Effector memory CD4-positive, alpha-beta T cell (primary cell): Measurements from ENCODE around the gene FAM9C.
A peak's percentile ranks its signal among the peaks of the same experiment; 100 is the strongest.

Source experiments
- DNase-seq, 3 donors: peaks; one replicate each; pipeline ENCODE4 v3.0.0-alpha.2; 2020
- H3K27ac ChIP-seq: 2 replicates; pipeline ENCODE4 v1.7.0; 2013; ENCODE audit warnings: mild to moderate bottlenecking, low read length, moderate library complexity; ENCODE audit not compliant: insufficient read depth, poor library complexity, severe bottlenecking
- H3K27me3 ChIP-seq: replicated peaks from 2 replicates; pipeline ENCODE4 v1.7.0; 2013; ENCODE audit warnings: mild to moderate bottlenecking, low read length; ENCODE audit not compliant: insufficient read depth, control insufficient read depth, poor library complexity, severe bottlenecking
- H3K36me3 ChIP-seq: 2 replicates; pipeline ENCODE4 v1.7.0; 2013; ENCODE audit warnings: mild to moderate bottlenecking, low read length, moderate library complexity; ENCODE audit not compliant: control insufficient read depth, insufficient read depth
- H3K4me1 ChIP-seq: 2 replicates; pipeline ENCODE4 v1.7.0; 2013; ENCODE audit warnings: low read length, mild to moderate bottlenecking; ENCODE audit not compliant: control insufficient read depth, insufficient read depth, poor library complexity, severe bottlenecking
- H3K4me3 ChIP-seq: 2 replicates; pipeline ENCODE4 v1.7.0; 2013; ENCODE audit warnings: low read length, low read depth, mild to moderate bottlenecking; ENCODE audit not compliant: insufficient read depth, poor library complexity, severe bottlenecking
- H3K9me3 ChIP-seq: 2 replicates; pipeline ENCODE4 v1.7.0; 2013; ENCODE audit warnings: mild to moderate bottlenecking, low read length, moderate library complexity; ENCODE audit not compliant: control insufficient read depth

FAM9C gene

DNA sequence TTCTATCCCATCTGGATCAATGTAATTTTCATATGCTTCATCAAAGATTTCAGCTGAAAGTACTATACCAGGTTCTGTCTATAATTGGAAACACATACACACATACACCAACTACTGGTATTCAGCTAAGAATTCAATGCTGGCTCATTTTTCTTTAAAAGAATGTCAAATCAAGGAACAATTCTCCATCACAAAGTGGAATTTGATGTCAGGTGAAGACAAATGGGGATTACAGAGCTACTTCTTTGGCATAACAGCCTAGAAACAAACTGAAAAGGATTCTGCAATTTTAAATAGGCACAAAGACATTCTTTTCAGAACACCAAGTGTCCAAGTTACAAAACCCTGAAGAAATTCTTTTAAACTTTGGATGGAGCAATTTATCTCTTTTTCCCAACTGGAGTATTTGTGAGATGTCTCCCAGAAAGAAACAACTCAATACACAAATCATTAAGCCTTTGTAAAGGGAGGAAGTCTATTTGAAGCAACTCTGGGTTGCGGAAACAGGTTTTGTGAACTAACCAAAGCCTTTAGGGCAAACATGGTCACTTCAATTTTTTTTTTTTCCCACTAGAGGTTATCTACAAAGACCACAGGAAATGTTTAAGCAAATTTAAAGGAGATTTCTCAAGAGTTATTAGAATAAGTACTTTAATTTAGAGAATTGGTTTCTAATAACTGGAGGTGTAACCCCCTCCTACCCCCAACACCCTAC lies 1.9 kb upstream of the FAM9C start:
- H3K4me1 ChIP-seq, result peaks cover 29% of the 10 kb centered on the region
- no peaks in the 10 kb centered on the region for H3K36me3 ChIP-seq
- no peak overlapping the region for H3K27ac ChIP-seq
- no peak overlapping the region for H3K4me3 ChIP-seq
- no peak for DNase-seq
- H3K9me3 ChIP-seq, result no peaks in the 10 kb centered on the region
- H3K27me3 ChIP-seq, result no peaks in the 10 kb centered on the region

- peaks cover 12% of the 10 kb centered on the region for H3K4me1 ChIP-seq
- no peaks in the 10 kb centered on the region for H3K36me3 ChIP-seq
- no peak overlapping the region for H3K4me3 ChIP-seq
- H3K27me3 ChIP-seq, result no peaks in the 10 kb centered on the region
- H3K9me3 ChIP-seq, result no peaks in the 10 kb centered on the region
- H3K27ac ChIP-seq, result no peak overlapping the region
- DNase-seq, result no peak
Observed at GRCh38 chrX:13043938-13044337, 482 bp downstream of the FAM9C start.

DNA sequence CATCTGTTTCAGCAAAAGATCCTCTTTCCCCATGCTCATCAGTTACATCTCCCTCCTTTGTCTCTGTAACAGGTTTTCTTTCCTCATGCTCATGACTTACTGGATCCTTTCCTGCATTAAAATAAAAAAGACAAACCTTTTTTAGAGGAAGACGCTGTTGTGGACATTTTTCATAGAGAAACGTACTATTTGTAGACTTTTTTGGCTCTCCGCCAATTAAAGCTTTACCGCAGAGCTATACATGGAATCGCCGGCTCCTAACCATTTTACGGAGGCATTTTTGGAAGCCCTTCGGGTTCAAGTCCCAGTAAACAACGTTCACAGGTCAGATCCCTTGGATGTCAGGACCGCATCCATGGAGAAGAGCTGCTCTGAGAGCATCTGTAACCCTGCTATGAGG lies 1.3 kb downstream of the FAM9C start:
- H3K4me3 ChIP-seq, result no peak overlapping the region
- no peak overlapping the region for H3K27ac ChIP-seq
- H3K9me3 ChIP-seq, result no peaks in the 10 kb centered on the region
- H3K27me3 ChIP-seq, result no peaks in the 10 kb centered on the region
- H3K4me1 ChIP-seq, result peaks cover 12% of the 10 kb centered on the region
- H3K36me3 ChIP-seq, result no peaks in the 10 kb centered on the region
- no peak for DNase-seq

DNA sequence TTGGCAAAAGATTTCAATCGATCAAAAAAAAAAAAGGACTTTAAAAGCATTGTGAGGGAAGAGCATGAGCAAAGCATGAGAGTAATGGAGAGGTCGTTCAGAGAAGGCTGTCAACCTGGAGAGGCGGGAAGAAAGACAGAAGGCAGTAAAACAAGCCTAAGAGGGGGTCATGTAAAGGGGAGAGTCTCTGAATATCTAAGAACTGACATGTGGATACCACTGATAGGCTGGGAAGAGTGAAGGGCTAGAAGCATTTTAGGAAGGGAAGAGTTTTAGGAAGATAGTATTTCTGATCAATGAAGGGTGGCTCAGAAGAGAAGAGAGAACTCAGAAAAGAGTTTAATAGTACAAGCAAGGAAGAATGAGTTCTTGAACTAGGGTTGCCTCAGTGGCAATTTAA lies 7.5 kb downstream of the FAM9C start:
- H3K4me1 ChIP-seq, result no peaks in the 10 kb centered on the region
- no peaks in the 10 kb centered on the region for H3K36me3 ChIP-seq
- no peaks in the 10 kb centered on the region for H3K9me3 ChIP-seq
- no peak overlapping the region for H3K27ac ChIP-seq
- H3K27me3 ChIP-seq, result no peaks in the 10 kb centered on the region
- no peak overlapping the region for H3K4me3 ChIP-seq
- no peak for DNase-seq

- DNase-seq, result no peak
- Histone ChIP-seq H3K27ac (no peak overlapping the region), H3K4me1 (peaks cover 21% of the 10 kb centered on the region), H3K27me3 (no peaks in the 10 kb centered on the region), H3K4me3 (no peak overlapping the region), H3K9me3 (no peaks in the 10 kb centered on the region), H3K36me3 (no peaks in the 10 kb centered on the region)
Observed at GRCh38 chrX:13033193-13033592, 11.2 kb downstream of the FAM9C start.

- Histone ChIP-seq H3K27ac (peak overlapping the region; percentile 55), H3K4me1 (peaks cover 31% of the 10 kb centered on the region)
Observed at GRCh38 chrX:13029887-13030771, 14.3 kb downstream of the FAM9C start.

DNA sequence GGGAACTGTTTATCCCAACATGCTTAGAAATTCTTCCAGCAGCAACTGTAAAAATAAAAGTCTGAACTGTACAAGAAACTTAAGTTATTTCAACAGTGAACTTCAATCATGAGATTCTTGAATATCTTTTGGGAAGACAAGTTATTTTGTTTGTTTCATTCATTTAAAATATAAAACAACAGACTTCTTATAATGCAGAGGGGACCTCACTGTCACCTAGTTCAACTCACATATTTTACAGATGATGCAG lies 14.9 kb downstream of the FAM9C start:
- Histone ChIP-seq H3K36me3 (no peaks in the 10 kb centered on the region), H3K4me1 (peaks cover 31% of the 10 kb centered on the region), H3K9me3 (no peaks in the 10 kb centered on the region), H3K27ac (peak overlapping the region; percentile 55), H3K27me3 (no peaks in the 10 kb centered on the region), H3K4me3 (no peak overlapping the region)
- no peak for DNase-seq

More at GRCh38 chrX:13029887-13030771, 14.3 kb downstream of the FAM9C start:
- no peaks in the 10 kb centered on the region for H3K9me3 ChIP-seq
- no peak for DNase-seq
- no peaks in the 10 kb centered on the region for H3K27me3 ChIP-seq
- no peak overlapping the region for H3K4me3 ChIP-seq
- H3K36me3 ChIP-seq, result no peaks in the 10 kb centered on the region

DNA sequence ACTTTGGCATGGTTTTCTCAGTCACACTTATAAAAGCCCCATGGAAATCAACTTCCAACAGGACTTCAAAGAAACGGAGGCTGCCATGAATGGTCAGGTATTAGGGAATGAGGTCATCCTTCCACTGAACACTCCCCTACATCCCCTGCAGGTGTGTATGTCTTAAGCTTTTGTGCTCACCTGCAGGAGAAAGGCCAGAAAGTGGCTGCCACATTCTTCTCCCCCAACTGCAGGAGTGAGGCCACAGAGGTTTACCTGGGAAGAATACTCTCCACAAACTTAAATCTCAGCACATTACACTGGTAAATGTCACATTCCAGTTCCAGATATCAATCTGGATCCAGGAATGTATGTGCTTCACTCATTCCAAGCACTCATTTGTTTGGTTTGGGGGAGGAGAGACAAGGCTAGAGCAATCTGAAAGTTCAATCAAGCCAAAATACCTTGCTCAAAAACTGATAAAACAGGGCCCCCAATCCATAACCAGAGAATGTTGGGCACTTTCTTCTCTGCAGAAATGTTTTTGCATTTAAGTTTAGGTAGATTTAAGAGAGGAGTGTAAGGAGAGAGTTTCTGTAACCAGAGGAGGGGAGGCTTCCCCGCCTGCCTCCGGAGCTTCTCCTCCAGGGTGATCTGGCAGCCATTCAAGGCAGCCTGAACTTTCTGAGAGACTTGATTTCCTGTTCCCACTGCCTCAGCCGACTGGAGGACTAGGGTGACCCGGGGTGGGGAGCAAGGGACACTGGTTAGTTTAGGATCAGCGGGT lies 15.4 kb downstream of the FAM9C start:
- Histone ChIP-seq H3K36me3 (no peaks in the 10 kb centered on the region), H3K4me3 (no peak overlapping the region), H3K27ac (peak overlapping the region; percentile 55), H3K4me1 (peaks cover 34% of the 10 kb centered on the region), H3K27me3 (no peaks in the 10 kb centered on the region), H3K9me3 (no peaks in the 10 kb centered on the region)
- no peak for DNase-seq

DNA sequence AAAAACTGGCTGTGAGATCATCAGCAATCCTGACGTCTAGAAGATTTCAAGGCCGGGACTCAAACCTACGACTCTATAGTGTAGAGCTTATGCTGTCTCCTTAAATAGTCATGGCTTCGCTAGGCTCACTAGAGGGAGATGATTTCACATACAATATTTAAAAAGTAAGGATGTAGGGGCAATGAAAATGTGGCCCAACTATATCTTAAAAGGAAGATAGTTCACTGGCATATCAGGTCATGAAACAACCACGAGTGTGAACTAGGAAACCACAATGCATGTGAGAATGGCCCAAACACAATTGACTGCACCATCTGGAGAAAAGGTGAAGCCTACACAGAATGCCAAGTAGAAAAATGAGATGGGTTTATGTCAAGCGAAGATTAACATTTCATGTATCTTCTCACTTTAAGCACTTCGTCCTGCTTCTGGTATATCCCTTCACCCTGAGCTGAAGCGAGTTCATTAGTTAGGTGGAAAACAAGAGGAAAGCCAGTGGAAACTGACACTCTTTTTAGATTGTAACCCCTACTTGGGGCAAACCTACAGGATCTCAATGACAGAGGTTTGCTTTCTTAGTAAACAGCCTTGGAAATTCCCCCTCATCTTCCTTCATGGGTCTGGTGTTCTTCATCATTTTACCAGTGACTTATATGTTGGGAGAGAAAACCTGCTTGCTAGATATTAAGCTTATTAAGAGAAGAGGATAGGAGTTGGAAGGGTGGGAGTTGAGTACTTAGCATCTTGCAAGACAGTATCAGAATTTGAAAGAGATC lies 17.4 kb downstream of the FAM9C start:
- no peaks in the 10 kb centered on the region for H3K27me3 ChIP-seq
- H3K4me3 ChIP-seq, result no peak overlapping the region
- DNase-seq, result no peak
- H3K4me1 ChIP-seq, result peaks cover 45% of the 10 kb centered on the region
- H3K9me3 ChIP-seq, result no peaks in the 10 kb centered on the region
- H3K36me3 ChIP-seq, result no peaks in the 10 kb centered on the region
- peak overlapping the region; percentile 39 for H3K27ac ChIP-seq
